Left colon (tissue), 2 donors: ENCODE data around the gene TMEM212. TPM values are rescaled to one million over a fixed set of nuclear protein-coding genes. Genes with fewer than 3 reads are reported as not detected.
"Not testable (repeated sequence)": the region's sequence is repeated elsewhere in the genome, so short reads cannot be mapped to it uniquely, and the experiment has no call there.

Experiments
- ATAC-seq: fragments of 200-7000 bp; cut with Tn5 transposase; one replicate; pipeline ENCODE4 v1.9.1; 2020; ENCODE audit warnings: mild to moderate bottlenecking, moderate library complexity
- DNase-seq, 2 donors: peaks; one replicate each; pipeline ENCODE4 v3.0.0-alpha.2; 2020
- intact Hi-C, 2 donors: fragments of 100-400 bp; cut with DNase I in 1 of 2; cut with micrococcal nuclease in 1 of 2; formaldehyde crosslinking; loops; one replicate each; pipeline versions ENCODE4 v1.11.2 to v1.14.0; 2022; cut with DNase I, micrococcal nuclease
- total RNA-seq, 2 donors: library from RNA; stranded (reverse); fragmentation: NEBNext Ultra II Directional; extraction: Animal tissue kit (Norgen Biotek cat#: 25700); gene quantifications; one replicate each; pipeline ENCODE4 v1.2.1, GENCODE V29; 2021
- donor health status: DM: no; HTN: no; CAD: no.
- donor health status: DM: yes; HTN: yes; CAD: no.

TMEM212 gene
- total RNA-seq, 2 donors from 2014 or later = not detected

- intact Hi-C loops = no loop called here
- ATAC-seq (no peak), DNase-seq (no peak)
Observed at GRCh38 chr3:171811295-171811912, 31.7 kb upstream of the TMEM212 start.

- intact Hi-C loops = no loop called here
Observed at GRCh38 chr3:171811913-171812335, 31.2 kb upstream of the TMEM212 start.

DNA sequence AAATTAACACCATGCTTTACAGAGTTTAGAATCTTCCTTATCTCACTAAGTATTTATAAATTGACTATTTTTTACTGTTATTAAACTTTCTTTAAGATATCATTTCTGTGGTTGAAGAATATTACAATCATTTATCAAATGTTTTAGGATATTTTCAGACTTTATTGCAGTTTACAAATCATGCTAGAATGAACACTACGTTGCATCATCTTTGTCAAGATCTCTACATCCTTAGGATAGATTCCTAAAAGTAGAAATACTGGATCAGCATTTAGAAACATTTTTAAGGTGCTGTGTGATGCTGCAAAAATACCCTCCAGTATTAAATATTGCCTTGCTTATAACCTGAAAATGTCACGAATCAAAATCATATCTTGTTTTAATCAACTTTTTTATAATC, 30.3 kb upstream of the TMEM212 start:
- intact Hi-C loops = no loop called here
- DNase-seq (no peak), ATAC-seq (no peak)

More at GRCh38 chr3:171811913-171812335, 31.2 kb upstream of the TMEM212 start:
- DNase-seq = no peak
- ATAC-seq = no peak

- intact Hi-C loops = no loop called here
- ATAC-seq (no peak), DNase-seq (no peak)
Observed at GRCh38 chr3:171813278-171813896, 29.8 kb upstream of the TMEM212 start.

- ATAC-seq (no peak), DNase-seq (no peak)
- intact Hi-C loops = no loop called here
Observed at GRCh38 chr3:171813897-171814460, 29.2 kb upstream of the TMEM212 start.

DNA sequence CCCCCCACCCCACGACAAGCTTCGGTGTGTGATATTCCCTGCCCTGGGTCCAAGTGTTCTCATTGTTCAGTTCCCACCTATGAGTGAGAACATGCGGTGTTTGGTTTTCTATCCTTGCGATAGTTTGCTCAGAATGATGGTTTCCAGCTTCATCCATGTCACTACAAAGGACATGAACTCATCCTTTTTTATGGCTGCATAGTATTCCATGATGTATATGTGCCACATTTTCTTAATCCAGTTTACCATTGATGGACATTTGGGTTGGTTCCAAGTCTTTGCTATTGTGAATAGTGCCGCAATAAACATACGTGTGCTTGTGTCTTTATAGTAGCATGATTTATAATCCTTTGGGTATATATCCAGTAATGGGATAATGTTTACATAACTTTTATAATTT, 28.5 kb upstream of the TMEM212 start:
- DNase-seq, intact Hi-C loops, ATAC-seq: not testable (repeated sequence)

DNA sequence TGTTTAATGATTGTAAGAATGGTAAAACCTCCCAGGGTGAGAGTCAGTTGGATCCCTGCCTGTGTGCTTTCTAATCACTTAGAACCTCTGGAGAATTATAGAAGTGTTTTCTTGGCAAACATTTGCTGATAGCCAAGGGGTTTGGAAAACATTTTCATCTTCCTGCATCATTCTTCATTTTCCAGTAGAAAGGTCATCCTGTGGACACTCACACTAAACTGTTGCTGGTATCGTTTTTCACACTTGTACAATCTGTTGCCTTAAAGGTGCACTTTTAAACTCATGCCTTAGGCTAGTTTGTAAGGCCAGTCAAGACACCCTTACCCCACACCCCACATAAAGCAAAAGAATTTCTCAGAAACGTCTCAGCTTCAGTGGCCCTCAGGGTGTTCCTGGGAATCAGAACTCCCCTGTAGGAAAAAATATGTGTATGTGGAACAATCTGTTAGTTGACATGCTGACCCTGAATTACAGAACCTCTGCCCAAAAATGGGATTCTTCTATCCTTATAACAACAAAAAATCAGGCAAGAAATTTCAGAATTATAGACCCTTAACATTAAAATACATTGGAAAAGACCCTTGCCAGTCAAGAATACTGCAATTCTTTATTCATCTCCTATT, 27.1 kb upstream of the TMEM212 start:
- DNase-seq (no peak), ATAC-seq (peak; percentile 44)
- intact Hi-C loops = no loop called here

GRCh38 chr3:171817074-171817800, 25.9 kb upstream of the TMEM212 start:
- intact Hi-C loops = no loop called here
- DNase-seq (no peak), ATAC-seq (no peak)

- ATAC-seq (no peak), DNase-seq (no peak)
- intact Hi-C loops = no loop called here
Observed at GRCh38 chr3:171821044-171821443, 22.1 kb upstream of the TMEM212 start.

- no peak for ATAC-seq
- intact Hi-C loops = no loop called here
- DNase-seq = no peak
Observed at GRCh38 chr3:171821778-171822358, 21.3 kb upstream of the TMEM212 start.

- intact Hi-C loops = no loop called here
- DNase-seq = no peak
Observed at GRCh38 chr3:171822431-171823106, 20.6 kb upstream of the TMEM212 start.

DNA sequence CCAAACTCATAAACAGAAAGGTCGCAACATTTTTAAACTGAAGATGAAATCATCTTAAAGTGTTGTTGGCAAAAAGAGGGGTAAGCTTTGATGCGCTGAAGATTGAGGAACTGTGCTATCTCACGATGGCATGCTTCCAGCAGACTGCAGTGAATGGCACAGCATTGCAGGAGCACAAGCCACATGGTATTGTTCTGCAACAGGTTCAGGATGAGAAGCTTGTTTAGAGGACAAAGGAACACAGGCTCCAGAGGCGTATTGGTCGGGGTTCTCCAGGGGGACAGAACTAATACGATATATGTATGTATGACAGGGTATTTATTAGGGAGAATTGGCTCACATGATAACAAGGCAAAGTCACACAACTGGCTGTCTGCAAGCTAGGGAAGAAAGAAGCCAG, 19.0 kb upstream of the TMEM212 start:
- DNase-seq = peak in 1 of 2 donors; percentile 24
- intact Hi-C loops = no loop called here
- no peak for ATAC-seq

More at GRCh38 chr3:171822431-171823106, 20.6 kb upstream of the TMEM212 start:
- no peak for ATAC-seq

DNA sequence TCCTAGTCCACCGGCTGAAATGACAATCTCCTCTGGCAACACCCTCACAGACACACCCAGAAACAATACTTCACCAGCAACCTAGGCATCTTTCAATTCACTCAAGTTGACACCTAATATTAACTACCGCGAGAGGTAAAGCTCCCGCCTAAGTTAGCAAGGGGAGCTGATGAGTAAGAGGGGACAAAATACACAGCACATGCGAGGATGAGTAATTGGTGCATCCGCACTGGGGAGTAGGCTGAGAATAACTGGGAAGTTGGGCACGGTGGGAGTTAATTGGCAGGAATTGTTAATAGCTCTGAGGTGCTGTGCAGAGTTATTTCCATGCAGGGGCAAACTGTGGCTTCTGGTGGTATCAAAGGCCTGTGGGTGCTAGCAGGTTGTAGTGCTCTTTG, 18.3 kb upstream of the TMEM212 start:
- no peak for DNase-seq
- no peak for ATAC-seq
- intact Hi-C loops = no loop called here

- DNase-seq (no peak), ATAC-seq (no peak)
- intact Hi-C loops = no loop called here
Observed at GRCh38 chr3:171825222-171825828, 17.8 kb upstream of the TMEM212 start.

DNA sequence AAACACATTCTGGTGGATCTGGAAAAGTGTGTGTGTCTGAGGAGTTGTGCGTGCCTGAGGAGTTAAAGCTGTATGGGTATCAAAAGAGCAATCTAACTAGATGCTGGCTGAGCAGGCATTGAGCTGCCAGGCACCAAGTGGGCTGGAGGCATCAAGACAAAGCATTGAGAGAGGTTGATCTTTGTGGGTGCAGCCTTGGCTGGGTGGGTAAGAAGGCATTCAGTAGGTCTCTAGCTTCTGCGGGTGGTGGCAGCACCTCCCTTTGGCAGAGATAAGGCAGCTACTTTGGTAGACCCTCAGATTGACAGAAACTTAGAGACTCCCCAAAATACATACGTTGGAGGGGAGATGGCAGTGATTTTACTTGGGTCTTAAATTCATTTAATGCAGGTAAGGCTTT, 15.8 kb upstream of the TMEM212 start:
- ATAC-seq (no peak), DNase-seq (no peak)
- intact Hi-C loops = no loop called here

- intact Hi-C loops = no loop called here
- DNase-seq = no peak
- ATAC-seq = no peak
Observed at GRCh38 chr3:171827836-171828458, 15.2 kb upstream of the TMEM212 start.

DNA sequence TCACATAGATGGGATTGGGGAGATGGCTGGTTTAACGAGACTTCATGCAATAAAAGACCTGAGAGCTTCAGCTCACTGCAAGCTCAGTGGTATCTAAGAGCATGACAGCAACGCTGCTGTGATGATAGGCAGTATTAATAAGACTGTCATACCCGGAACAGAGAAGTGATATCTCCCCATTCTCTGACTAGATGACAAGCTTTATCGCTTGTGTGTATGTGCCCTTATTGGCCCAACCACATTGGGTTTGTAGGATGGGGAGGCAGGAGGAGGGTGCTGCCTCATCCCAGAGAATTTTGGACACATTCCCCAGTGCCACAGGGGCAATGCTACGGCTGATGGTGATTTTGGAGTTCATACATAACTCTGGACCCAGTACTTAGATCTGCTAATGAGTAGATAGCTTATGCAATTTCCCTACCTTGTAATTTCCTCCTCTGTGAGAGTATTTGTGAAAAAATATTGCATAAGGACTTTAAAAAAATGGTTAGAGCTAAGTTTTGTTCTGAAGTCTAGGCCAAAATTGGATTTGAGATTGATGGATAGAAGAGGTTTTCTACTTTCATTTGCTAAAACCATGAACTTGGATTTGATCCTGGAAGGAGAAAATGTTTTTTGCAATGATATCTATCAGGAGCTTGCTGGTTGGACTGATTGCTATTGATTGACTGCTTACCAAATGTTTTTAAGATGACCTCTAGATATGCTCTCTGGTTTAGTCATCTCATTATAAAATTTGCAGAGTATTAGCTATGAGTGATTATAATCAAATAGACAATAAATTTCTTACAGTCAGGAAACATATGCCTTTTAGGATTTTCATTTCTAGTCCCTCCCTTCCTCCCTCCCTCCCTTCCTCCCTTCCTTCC, 14.0 kb upstream of the TMEM212 start:
- intact Hi-C loops = no loop called here
- DNase-seq (no peak), ATAC-seq (no peak)
